Immature natural killer cell (primary cell): Measurements from ENCODE around the gene MRPL2. TPM values are rescaled to one million over a fixed set of nuclear protein-coding genes. Genes with fewer than 3 reads are reported as not detected.

Source experiments
- DNase-seq, 3 donors: peaks; one replicate each; pipeline ENCODE4 v3.0.0; 2022; ENCODE audit warnings: mixed read lengths in 1 of 3
- H3K27ac Mint-ChIP-seq, 6 donors: one replicate each; pipeline ENCODE4 v1.8.0; 2020; ENCODE audit warnings: mixed read lengths in 6 of 6, mild to moderate bottlenecking in 5 of 6, inconsistent platforms in 4 of 6, moderate library complexity in 3 of 6
- H3K27me3 Mint-ChIP-seq, 3 donors: one replicate each; pipeline ENCODE4 v1.8.0; 2020 to 2021; ENCODE audit warnings: low read depth in 3 of 3, mild to moderate bottlenecking in 3 of 3, mixed read lengths in 3 of 3, moderate library complexity in 3 of 3, inconsistent platforms in 1 of 3
- H3K36me3 Mint-ChIP-seq, 3 donors: one replicate each; pipeline ENCODE4 v1.8.0; 2020; ENCODE audit warnings: mixed read lengths in 3 of 3, inconsistent platforms in 2 of 3, mild to moderate bottlenecking in 2 of 3
- H3K4me1 Mint-ChIP-seq, 2 donors: one replicate each; pipeline ENCODE4 v1.8.0; 2020; ENCODE audit warnings: inconsistent platforms in 2 of 2, mild to moderate bottlenecking in 2 of 2, mixed read lengths in 2 of 2, moderate library complexity in 1 of 2
- H3K4me3 Mint-ChIP-seq, 5 donors: one replicate each; pipeline ENCODE4 v1.8.0; 2020; ENCODE audit warnings: mild to moderate bottlenecking in 5 of 5, mixed read lengths in 5 of 5, inconsistent platforms in 3 of 5, moderate library complexity in 3 of 5
- H3K9me3 Mint-ChIP-seq, 6 donors: one replicate each; pipeline ENCODE4 v1.8.0; 2020; ENCODE audit warnings: mild to moderate bottlenecking in 6 of 6, mixed read lengths in 6 of 6, inconsistent platforms in 4 of 6, moderate library complexity in 3 of 6
- polyA plus RNA-seq, 3 donors: library from polyadenylated mRNA; unstranded; fragments of 300-500 nt; fragmentation: Illumina TruSeq; gene quantifications; one replicate each; pipeline ENCODE4 v1.2.3, GENCODE V29; 2021

The MRPL2 gene
- polyA plus RNA-seq, 3 donors from 2014 or later, result 37.5 to 60.8 (median 54.0) TPM

DNA sequence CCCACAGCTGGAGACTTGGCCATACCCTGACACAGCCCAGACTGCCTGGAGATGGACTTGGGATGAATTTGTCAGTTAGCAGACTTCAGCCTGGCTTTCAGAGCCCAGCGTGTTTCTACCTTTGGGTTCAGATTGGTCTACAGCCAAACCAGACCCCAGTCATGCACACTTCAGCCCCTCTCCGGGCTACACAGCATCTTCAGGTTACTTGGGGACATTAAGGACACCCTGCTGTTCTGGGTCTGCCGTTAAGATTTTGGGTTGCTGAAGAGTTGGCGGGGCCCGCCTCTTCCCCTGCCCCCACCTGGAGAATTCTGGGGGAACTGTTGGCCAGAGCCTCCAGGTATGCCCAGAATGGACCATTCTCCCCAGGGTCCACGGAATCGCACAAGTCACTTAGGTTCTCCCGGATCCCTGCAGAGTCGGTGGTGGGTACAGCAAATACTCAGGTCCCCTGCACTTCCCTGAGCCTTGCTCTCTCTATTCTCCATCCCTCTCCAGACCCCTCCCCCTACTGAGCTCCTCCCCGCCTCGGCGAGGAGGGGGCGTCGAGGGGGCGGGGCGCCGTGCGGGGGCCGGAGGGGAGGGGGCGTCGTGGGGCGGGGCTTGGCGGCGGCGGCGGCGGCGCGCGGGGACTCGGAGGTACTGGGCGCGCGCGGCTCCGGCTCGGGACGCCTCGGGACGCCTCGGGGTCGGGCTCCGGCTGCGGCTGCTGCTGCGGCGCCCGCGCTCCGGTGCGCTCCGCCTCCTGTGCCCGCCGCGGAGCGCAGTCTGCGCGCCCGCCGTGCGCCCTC, 16.6 kb upstream of the MRPL2 start, which contains the start of gene PTK7:
TSS of gene PTK7 (plus strand) at position 645 of the 794 bp plus-strand sequence. CDS start 175 bp downstream, outside the sequence.
- Mint-ChIP-seq H3K9me3 (no peaks in the 10 kb centered on the region), H3K4me1 (peaks cover 12 to 13% of the 10 kb centered on the region in 2 donors), H3K4me3 (peak within 1 kb of the TSS; percentile 53 to 70 (median 63)), H3K36me3 (peaks cover 18 to 24% (median 24%) of the 10 kb centered on the region in 3 donors), H3K27ac (no peak within 1 kb of the TSS), H3K27me3 (peaks cover 0 to 15% (median 3%) of the 10 kb centered on the region in 3 donors)
- DNase-seq, result peak in 1 of 3 donors; percentile 12

DNA sequence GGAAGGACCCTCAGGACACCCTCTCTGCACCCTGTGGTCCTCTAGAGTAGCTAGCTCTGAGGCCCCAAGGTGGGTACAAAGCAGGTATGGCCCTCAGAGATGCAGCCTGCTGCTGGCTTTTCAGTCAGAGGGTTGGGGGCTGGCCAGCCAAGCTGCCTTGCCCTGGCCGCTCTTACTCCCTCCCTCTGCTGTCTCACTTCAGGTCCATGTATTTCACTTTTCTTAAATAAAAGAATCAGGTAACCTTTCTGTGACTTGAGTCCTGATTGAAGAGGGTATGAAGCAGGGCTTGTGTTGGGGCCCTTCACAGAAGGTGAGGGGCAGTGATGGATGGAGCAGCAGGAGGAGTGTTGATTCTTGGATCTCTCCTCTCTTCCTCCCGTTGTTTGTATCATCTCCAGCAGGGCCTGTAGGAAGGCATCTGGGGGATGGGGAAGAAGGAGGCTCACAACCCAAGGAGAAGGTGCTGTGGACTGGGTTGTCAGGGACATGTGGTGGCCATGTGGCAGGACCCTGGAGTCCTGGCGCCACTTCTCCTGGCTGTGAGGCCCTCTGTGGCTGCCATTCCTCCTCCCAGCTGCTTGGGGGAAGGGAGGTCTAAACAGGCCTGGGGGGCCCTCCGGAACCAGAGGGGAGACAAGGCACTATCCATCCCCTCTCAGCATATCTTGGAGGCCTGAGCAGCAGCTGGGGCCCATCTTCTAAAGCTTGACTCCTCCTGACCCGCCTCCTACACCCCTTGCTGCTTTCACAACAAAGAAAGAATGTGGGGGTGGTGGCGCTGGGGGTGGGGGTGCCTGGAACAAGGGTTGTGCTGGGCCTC, 15.8 kb upstream of the MRPL2 start:
- peaks cover 18 to 24% (median 24%) of the 10 kb centered on the region in 3 donors for H3K36me3 Mint-ChIP-seq
- DNase-seq, result no peak
- peak overlapping the region; percentile 30 to 70 (median 60) for H3K4me3 Mint-ChIP-seq
- H3K4me1 Mint-ChIP-seq, result peaks cover 12 to 13% of the 10 kb centered on the region in 2 donors
- H3K27me3 Mint-ChIP-seq, result peaks cover 0 to 15% (median 3%) of the 10 kb centered on the region in 3 donors
- H3K27ac Mint-ChIP-seq, result no peak overlapping the region
- no peaks in the 10 kb centered on the region for H3K9me3 Mint-ChIP-seq

DNA sequence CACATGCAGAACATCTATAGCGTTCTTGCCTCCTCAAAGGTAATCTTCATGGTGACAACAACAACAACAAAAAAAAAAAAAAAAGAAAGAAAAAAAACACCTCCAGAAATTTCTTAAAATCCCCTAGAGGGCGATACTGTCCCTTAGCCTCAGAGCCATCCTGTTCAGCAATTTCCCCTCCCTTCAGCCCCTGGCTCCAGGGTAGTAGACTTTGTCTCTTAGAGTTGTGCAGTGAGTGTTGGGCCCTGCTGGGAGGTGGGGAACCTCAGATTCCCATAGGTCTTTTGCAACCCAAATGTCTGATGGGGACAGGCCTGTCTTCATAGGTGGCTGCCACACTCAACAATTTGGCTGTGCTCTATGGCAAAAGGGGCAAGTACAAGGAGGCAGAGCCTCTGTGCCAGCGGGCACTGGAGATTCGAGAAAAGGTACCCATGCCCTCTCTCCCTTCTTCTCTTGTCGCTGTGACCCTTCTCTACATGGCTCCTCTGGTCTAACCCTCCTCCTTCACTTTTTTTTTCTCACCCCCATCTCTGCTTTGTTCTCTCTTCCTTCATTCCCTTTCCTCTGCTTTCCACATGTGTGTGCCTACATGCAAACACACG, 10.9 kb upstream of the MRPL2 start:
- Mint-ChIP-seq H3K27ac (peak overlapping the region in 1 of 6 donors; percentile 58), H3K9me3 (no peaks in the 10 kb centered on the region), H3K27me3 (peaks cover 0 to 3% (median 3%) of the 10 kb centered on the region in 3 donors), H3K4me1 (no peaks in the 10 kb centered on the region), H3K4me3 (no peak overlapping the region), H3K36me3 (peaks cover 27 to 34% (median 27%) of the 10 kb centered on the region in 3 donors)
- peak in 2 of 3 donors; percentile 18 to 21 for DNase-seq

DNA sequence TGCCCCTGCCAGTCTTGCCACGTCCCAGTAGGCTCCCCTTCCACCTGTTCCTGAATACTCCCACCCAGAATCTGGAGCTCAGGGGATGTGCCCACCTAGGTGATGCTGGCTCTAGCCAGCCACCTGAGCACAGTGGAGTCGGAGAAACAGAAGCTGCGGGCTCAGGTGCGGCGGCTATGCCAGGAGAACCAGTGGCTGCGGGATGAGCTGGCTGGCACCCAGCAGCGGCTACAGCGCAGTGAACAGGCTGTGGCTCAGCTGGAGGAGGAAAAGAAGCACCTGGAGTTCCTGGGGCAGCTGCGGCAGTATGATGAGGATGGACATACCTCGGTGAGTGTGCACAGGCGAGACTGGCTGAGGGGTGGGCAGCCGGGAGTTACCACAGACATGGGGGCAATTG, 3.6 kb upstream of the MRPL2 start:
- Mint-ChIP-seq H3K4me3 (no peak overlapping the region), H3K9me3 (no peaks in the 10 kb centered on the region), H3K27me3 (peaks cover 0 to 5% (median 3%) of the 10 kb centered on the region in 3 donors), H3K4me1 (peaks cover 33 to 34% of the 10 kb centered on the region in 2 donors), H3K27ac (no peak overlapping the region), H3K36me3 (peaks cover 8 to 23% (median 20%) of the 10 kb centered on the region in 3 donors)
- DNase-seq, result no peak

DNA sequence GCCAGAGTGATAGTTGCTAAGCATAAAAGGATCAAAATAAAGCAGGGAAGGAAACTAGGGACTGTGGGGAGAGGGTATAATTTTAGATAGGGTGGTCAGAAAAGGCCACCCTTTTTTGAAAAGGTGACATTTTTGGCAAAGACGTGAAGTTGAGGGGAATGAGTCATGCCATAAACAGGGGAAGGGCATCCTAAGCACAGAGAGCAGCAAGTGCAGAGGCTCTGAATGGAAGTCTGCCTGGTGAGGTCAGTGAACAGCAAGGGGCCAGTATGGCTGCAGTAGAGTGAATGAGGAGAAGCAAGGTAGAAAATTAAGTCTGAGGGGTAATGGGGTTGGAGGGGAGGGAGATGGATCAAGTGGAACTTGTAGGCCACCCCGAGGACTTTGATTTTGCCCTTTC, 2.6 kb upstream of the MRPL2 start:
- H3K27me3 Mint-ChIP-seq, result peaks cover 0 to 5% (median 3%) of the 10 kb centered on the region in 3 donors
- DNase-seq, result no peak
- H3K4me3 Mint-ChIP-seq, result peak overlapping the region in 1 of 5 donors; percentile 99
- no peaks in the 10 kb centered on the region for H3K9me3 Mint-ChIP-seq
- H3K4me1 Mint-ChIP-seq, result peaks cover 34 to 36% of the 10 kb centered on the region in 2 donors
- H3K36me3 Mint-ChIP-seq, result peaks cover 8 to 23% (median 20%) of the 10 kb centered on the region in 3 donors
- peak overlapping the region in 2 of 6 donors; percentile 11 to 100 for H3K27ac Mint-ChIP-seq

DNA sequence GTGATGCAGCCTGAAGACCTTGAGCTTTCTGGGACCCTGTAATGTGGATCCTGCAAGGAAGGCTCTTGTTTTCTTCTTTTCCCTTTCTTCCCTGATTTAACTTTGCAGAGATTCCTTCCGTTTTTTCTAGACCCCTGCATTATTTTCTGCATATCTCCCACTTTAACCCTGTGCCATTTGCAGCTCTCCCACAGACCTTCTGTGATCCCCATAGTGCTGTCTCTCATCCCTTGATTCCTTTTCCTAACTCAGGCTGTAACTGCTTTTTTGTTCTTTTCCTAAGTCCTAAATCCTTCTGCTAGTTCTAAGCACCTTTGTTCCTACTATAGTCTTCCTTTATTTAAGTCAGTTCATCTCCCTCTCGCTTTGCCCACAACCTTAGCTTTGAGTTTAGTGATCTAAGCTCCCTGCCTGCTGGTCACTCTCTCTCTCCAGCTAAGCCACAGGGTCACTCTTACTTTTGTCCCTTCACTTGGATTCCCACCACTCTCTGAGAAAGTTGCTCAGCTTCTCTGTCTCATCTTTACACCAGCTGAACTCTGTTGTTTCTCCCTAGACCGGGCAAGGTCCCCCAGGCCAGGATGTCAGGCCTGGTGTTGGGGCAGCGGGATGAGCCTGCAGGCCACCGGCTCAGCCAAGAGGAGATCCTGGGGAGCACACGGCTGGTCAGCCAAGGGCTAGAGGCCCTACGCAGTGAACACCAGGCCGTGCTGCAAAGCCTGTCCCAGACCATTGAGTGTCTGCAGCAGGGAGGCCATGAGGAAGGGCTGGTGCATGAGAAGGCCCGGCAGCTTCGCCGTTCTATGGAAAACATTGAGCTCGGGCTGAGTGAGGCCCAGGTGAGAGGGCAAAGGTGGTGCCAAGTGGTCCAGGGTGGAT, 1.8 kb upstream of the MRPL2 start:
- H3K4me3 Mint-ChIP-seq, result peak overlapping the region; percentile 95 to 99 (median 98)
- H3K36me3 Mint-ChIP-seq, result peaks cover 4 to 17% (median 17%) of the 10 kb centered on the region in 3 donors
- peaks cover 0 to 5% (median 0%) of the 10 kb centered on the region in 3 donors for H3K27me3 Mint-ChIP-seq
- no peaks in the 10 kb centered on the region for H3K9me3 Mint-ChIP-seq
- H3K27ac Mint-ChIP-seq, result peak overlapping the region; percentile 63 to 100 (median 99)
- peaks cover 37 to 40% of the 10 kb centered on the region in 2 donors for H3K4me1 Mint-ChIP-seq
- DNase-seq, result no peak

DNA sequence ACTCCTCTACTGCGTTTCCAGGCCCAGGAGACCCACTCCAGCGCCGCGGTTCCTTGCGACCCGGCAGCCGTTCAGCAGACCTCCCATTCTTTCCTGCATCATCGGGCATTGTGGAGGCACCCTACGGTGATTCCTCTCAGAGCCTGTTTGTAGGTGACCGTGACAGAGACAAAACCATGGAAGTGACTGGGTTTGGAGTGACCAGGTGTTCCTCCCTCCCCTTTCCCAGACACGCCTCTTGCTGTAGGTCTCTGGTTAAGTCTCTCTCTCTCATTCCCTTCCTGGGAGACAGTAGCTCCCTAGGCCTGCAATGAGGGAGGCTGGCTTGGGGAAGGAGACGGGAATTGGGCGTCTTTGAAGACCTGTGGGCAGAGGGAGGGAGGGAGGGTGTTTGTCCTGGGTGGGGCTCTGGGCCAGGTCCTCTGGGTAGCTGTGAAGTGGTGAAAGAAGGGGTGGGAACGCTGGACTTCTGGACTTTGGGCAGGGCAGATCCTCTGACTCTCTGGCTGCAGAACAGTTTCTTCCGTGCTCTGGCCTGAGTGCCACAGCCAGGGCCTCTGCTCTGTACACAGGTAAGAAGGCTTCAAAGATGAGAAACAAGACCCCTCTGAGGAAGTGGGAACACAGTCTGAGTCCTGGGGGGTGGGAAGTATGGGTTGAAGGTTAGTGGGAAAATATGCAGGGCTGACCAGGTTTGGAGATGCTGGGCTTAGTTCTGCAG, 960 bp upstream of the MRPL2 start:
- Mint-ChIP-seq H3K4me3 (peak overlapping the region; percentile 95 to 99 (median 98)), H3K36me3 (peaks cover 4 to 20% (median 19%) of the 10 kb centered on the region in 3 donors), H3K9me3 (no peaks in the 10 kb centered on the region), H3K27ac (peak overlapping the region; percentile 98 to 100 (median 99)), H3K4me1 (peaks cover 40 to 46% of the 10 kb centered on the region in 2 donors), H3K27me3 (peaks cover 0 to 5% (median 0%) of the 10 kb centered on the region in 3 donors)
- no peak for DNase-seq

DNA sequence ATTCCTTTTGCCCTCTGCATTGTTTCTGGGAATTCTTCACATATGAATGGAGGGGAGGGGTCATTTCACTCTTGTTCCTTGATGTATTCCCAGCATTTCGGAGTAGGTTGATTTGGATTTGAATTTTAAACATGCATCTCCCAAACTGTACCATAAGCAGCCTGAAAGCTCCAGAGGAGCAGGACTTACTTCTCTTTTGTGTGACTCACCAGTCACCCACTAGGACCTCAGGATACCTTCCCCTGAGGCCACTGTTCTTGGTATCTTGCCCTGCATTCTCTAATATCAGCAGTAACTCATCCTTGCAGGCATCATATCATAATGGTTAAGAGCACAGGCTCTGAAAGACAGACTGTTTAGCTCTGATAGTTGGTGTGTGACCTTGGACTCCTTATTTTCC, 703 bp downstream of the MRPL2 start:
- Mint-ChIP-seq H3K4me3 (peak overlapping the region; percentile 95 to 99 (median 98)), H3K36me3 (peaks cover 0 to 10% (median 9%) of the 10 kb centered on the region in 3 donors), H3K4me1 (peaks cover 48 to 57% of the 10 kb centered on the region in 2 donors), H3K27ac (peak overlapping the region; percentile 98 to 100 (median 99)), H3K9me3 (no peaks in the 10 kb centered on the region), H3K27me3 (peaks cover 0 to 5% (median 0%) of the 10 kb centered on the region in 3 donors)
- no peak for DNase-seq

DNA sequence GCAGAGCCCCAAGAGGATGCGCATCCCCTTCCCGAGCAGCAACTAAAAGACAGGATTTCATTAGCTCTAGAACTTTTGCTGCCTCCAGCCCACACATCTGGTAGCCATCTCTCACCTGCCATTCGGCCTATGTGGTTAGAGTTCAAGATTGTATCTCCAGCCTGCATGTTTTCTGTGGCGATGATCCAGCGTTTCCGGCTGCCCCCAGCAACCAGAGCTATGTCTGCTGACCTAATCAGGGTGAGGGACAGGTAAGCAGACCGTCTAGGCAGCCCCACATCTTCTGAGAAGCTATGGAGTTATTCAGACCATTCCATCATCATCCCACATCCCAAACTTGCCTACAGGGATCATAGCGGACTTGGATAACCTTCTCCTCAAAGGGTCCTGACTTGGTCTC, 3.3 kb downstream of the MRPL2 start:
- H3K27me3 Mint-ChIP-seq, result peaks cover 0 to 8% (median 0%) of the 10 kb centered on the region in 3 donors
- peak overlapping the region in 3 of 5 donors; percentile 18 to 45 (median 32) for H3K4me3 Mint-ChIP-seq
- peaks cover 0 to 9% (median 6%) of the 10 kb centered on the region in 3 donors for H3K36me3 Mint-ChIP-seq
- no peaks in the 10 kb centered on the region for H3K9me3 Mint-ChIP-seq
- H3K4me1 Mint-ChIP-seq, result peaks cover 64 to 74% of the 10 kb centered on the region in 2 donors
- H3K27ac Mint-ChIP-seq, result peak overlapping the region in 4 of 6 donors; percentile 39 to 84 (median 78)
- no peak for DNase-seq

DNA sequence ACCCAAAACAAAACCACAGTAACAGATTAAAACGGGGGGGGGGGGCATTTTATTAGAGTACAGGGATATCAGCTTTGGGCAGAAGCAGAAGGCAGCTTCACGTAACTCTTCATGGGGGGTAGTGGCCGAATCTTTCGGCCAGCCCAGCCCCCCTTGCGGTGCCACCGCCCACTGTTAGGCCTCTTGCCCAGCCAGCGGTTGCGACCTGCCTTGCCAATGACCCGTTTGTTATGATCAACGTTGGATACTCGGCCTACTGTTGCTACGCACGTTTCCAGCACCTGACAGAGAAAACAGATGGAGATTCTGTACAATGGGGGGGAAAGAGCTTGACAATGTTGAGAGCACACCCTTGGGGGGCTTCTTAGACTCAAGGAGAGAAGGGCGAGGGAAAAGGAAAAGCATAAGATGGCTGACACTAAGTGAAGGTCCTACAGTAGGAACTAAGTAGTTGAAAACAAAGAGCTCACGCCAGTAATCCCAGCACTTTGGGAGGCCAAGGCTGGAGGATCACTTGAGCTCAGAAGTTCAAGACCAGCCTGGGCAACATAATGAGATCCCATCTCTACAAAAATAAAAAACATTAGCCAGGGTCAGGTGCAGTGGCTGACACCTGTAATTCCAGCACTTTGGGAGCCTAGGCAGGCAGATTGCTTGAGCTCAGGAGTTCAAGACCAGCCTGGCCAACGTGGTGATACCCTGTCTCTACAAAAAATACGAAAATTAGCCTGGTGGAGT, 4.9 kb downstream of the MRPL2 start:
- Mint-ChIP-seq H3K27ac (peak overlapping the region; percentile 93 to 97 (median 94)), H3K4me3 (peak overlapping the region; percentile 91 to 96 (median 93)), H3K27me3 (peaks cover 1 to 8% (median 4%) of the 10 kb centered on the region in 3 donors), H3K9me3 (no peaks in the 10 kb centered on the region), H3K4me1 (peaks cover 51 to 67% of the 10 kb centered on the region in 2 donors), H3K36me3 (peaks cover 7 to 14% (median 9%) of the 10 kb centered on the region in 3 donors)
- no peak for DNase-seq

DNA sequence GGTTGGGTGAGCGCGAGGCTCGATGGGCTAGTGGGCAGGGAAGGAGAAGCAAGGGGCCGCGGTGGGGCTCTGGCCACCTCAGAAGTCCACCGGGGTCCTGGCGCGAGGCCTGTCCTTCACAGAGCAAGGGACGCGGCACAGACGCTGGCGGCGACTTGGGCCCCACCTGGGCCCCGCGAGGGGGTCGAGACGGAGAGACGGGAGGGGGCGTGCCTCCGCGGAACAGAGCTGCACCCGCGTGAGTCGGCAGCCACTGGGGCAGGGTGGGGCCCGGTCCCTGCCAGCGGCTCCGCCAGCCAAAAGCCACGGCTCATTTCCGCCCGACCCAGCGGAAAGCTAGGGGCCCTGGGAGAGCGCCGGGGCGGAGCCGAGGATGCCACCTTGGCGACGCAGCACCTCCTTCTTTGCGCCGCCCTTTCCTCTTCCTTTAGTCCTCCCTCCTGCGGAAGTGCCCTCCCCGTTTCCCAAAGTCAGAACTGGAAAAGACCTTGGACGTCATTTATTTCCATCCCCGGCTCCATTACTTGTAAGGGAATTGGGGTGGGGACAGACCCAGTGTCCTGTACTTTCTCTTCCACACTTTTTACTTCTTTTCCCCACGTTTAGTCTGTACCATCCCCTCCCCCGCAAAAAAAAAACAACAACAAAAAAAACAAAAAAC, 5.6 kb downstream of the MRPL2 start, which contains the start of gene CUL7:
TSS of gene CUL7 (minus strand) at position 307 of the 661 bp plus-strand sequence. CDS start 1,063 bp downstream, outside the sequence.
- Mint-ChIP-seq H3K4me3 (peak within 1 kb of the TSS; percentile 91 to 96 (median 93)), H3K27me3 (peaks cover 1 to 7% (median 4%) of the 10 kb centered on the region in 3 donors), H3K4me1 (peaks cover 44 to 60% of the 10 kb centered on the region in 2 donors), H3K9me3 (no peaks in the 10 kb centered on the region), H3K27ac (peak within 1 kb of the TSS; percentile 93 to 97 (median 94)), H3K36me3 (peaks cover 7 to 18% (median 9%) of the 10 kb centered on the region in 3 donors)
- DNase-seq, result peak; percentile 80 to 84 (median 83)
